ENCODE data around the gene CREB5. TPM values are rescaled to one million over a fixed set of nuclear protein-coding genes. Genes with fewer than 3 reads are reported as not detected.

Gene CREB5
- total and polyA plus RNA-seq, 9 donors, result 0.71 to 15.0 (median 2.7) TPM

DNA sequence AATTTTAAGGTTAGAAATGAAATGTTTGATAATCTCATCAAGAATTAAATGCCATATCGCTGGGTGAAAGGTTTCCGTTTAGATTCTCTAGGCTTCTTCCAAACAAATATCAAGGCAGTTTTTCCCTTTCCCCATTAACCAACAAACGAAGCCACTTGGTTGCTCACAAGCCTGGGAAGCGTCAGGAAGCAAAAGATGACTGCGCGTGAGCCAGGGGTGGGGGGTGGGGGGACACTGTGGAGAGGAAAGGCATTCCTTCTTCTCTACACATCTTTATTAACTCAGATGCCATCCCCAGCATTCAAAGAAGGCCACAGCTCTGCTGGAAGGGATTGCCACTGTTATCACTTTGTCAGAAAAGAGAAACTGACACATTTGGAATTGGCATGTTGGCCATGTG is 338.7 kb downstream of the CREB5 start:
- 88 to 96% (median 95%) methylated on average over 6 of the region's 6 CpGs for WGBS, 3 donors
- no peaks in the 10 kb centered on the region for H3K36me3 ChIP-seq
- TF ChIP-seq POLR2A (IDR thresholded peaks at IDR 0.05) (no peak), EP300 (IDR thresholded peaks at IDR 0.05) (no peak)
- TF ChIP-seq, protein P1, sequence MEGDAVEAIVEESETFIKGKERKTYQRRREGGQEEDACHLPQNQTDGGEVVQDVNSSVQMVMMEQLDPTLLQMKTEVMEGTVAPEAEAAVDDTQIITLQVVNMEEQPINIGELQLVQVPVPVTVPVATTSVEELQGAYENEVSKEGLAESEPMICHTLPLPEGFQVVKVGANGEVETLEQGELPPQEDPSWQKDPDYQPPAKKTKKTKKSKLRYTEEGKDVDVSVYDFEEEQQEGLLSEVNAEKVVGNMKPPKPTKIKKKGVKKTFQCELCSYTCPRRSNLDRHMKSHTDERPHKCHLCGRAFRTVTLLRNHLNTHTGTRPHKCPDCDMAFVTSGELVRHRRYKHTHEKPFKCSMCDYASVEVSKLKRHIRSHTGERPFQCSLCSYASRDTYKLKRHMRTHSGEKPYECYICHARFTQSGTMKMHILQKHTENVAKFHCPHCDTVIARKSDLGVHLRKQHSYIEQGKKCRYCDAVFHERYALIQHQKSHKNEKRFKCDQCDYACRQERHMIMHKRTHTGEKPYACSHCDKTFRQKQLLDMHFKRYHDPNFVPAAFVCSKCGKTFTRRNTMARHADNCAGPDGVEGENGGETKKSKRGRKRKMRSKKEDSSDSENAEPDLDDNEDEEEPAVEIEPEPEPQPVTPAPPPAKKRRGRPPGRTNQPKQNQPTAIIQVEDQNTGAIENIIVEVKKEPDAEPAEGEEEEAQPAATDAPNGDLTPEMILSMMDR (IDR thresholded peaks at IDR 0.05), result no peak
- H3K4me3 ChIP-seq, result no peak overlapping the region
- no peaks in the 10 kb centered on the region for H3K4me1 ChIP-seq (ENCODE audit: insufficient read depth)
- no peak for DNase-seq
- no peaks in the 10 kb centered on the region for H3K9me3 ChIP-seq
- H3K27ac ChIP-seq, result no peak overlapping the region
- no peaks in the 10 kb centered on the region for H3K27me3 ChIP-seq
- intact Hi-C loops (cut with DNase I), result no loop called here

- no peaks in the 10 kb centered on the region for H3K27me3 ChIP-seq
- DNase-seq, result no peak
- no peaks in the 10 kb centered on the region for H3K36me3 ChIP-seq
- intact Hi-C loops (cut with DNase I), result no loop called here
- H3K4me3 ChIP-seq, result no peak overlapping the region
- no peaks in the 10 kb centered on the region for H3K9me3 ChIP-seq
- no peaks in the 10 kb centered on the region for H3K4me1 ChIP-seq (ENCODE audit: insufficient read depth)
- 71 to 85% (median 82%) methylated on average over 1 of the region's 1 CpG for WGBS, 3 donors
- TF ChIP-seq POLR2A (IDR thresholded peaks at IDR 0.05) (no peak), EP300 (IDR thresholded peaks at IDR 0.05) (no peak)
- TF ChIP-seq, protein P1 (IDR thresholded peaks at IDR 0.05), result no peak
- no peak overlapping the region for H3K27ac ChIP-seq
These were observed 341.3 kb downstream of the CREB5 start for GRCh38 chr7:28753613-28754012.

- Histone ChIP-seq H3K36me3 (no peaks in the 10 kb centered on the region), H3K27me3 (no peaks in the 10 kb centered on the region), H3K27ac (no peak overlapping the region), H3K9me3 (no peaks in the 10 kb centered on the region), H3K4me3 (no peak overlapping the region), H3K4me1 (ENCODE audit: insufficient read depth) (no peaks in the 10 kb centered on the region)
- WGBS, 3 donors, result 68 to 81% (median 74%) methylated on average over 3 of the region's 3 CpGs
- intact Hi-C loops (cut with DNase I), result no loop called here
- no peak for TF ChIP-seq EP300 (IDR thresholded peaks at IDR 0.05)
- TF ChIP-seq POLR2A (IDR thresholded peaks at IDR 0.05), result no peak
- TF ChIP-seq, protein P1 (IDR thresholded peaks at IDR 0.05), result no peak
- no peak for DNase-seq
These were observed 341.7 kb downstream of the CREB5 start for GRCh38 chr7:28754027-28754426.

DNA sequence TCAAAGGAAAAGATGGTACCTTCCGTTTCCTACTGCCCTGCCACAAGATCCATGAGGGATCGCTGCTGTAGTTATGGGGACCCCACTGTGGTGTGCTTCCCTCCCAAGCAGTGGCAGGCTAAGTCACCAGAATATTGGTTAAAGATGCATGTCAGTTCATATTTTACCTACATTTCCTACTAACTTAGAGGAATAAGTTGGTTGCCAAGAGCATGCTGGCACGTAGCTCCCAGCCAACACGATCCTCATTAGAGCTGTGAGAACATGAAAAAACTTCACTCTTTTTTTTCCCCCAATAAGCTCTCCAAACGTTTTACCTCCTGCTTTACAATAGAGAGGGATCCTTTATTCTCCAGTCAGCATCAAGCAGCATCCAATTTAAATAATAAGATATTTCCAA is 342.1 kb downstream of the CREB5 start:
- H3K36me3 ChIP-seq, result no peaks in the 10 kb centered on the region
- no peak for DNase-seq
- WGBS, 3 donors, result 84 to 86% (median 85%) methylated on average over 5 of the region's 5 CpGs
- no peaks in the 10 kb centered on the region for H3K4me1 ChIP-seq (ENCODE audit: insufficient read depth)
- no peak overlapping the region for H3K4me3 ChIP-seq
- H3K27me3 ChIP-seq, result no peaks in the 10 kb centered on the region
- intact Hi-C loops (cut with DNase I), result no loop called here
- no peak overlapping the region for H3K27ac ChIP-seq
- H3K9me3 ChIP-seq, result no peaks in the 10 kb centered on the region
- no peak for TF ChIP-seq POLR2A (IDR thresholded peaks at IDR 0.05)

GRCh38 chr7:28755255-28755654 is 342.9 kb downstream of the CREB5 start:
- DNase-seq, result no peak
- Histone ChIP-seq H3K4me1 (ENCODE audit: insufficient read depth) (no peaks in the 10 kb centered on the region), H3K4me3 (no peak overlapping the region), H3K27ac (no peak overlapping the region), H3K36me3 (no peaks in the 10 kb centered on the region), H3K9me3 (no peaks in the 10 kb centered on the region), H3K27me3 (no peaks in the 10 kb centered on the region)
- intact Hi-C loops (cut with DNase I), result no loop called here
- WGBS, 3 donors, result 67 to 73% (median 68%) methylated on average over 3 of the region's 3 CpGs
- TF ChIP-seq, protein P1 (IDR thresholded peaks at IDR 0.05), result no peak
- no peak for TF ChIP-seq POLR2A (IDR thresholded peaks at IDR 0.05)
- TF ChIP-seq EP300 (IDR thresholded peaks at IDR 0.05), result no peak

Measured in ovary (tissue), 9 donors.